ENCODE data around the gene SLC10A6. TPM values are rescaled to one million over a fixed set of nuclear protein-coding genes. Genes with fewer than 3 reads are reported as not detected.
"Not testable (repeated sequence)": the region's sequence is repeated elsewhere in the genome, so short reads cannot be mapped to it uniquely, and the experiment has no call there.

Gene SLC10A6
- total RNA-seq (2014; rRNA removed; shearing (Covaris generic)): not detected in 2 replicates
- not detected in 2 replicates for polyA plus RNA-seq (2015; cell fraction: cytosol; rRNA removed)
- polyA plus RNA-seq (2015; cell fraction: nucleus; rRNA removed): not detected in 2 replicates

GRCh38 chr4:86848732-86849619, at the start of gene SLC10A6:
Gene SLC10A6, minus strand, starts transcription at chr4:86849384. Its CDS starts 269 bp downstream, at chr4:86849115.
- DNase-seq (ENCODE audit: low read depth): no peak

- peak; percentile 36 for DNase-seq (ENCODE audit: low read depth)
Observed at GRCh38 chr4:86898562-86898961, 49.4 kb upstream of the SLC10A6 start.

- no peak for DNase-seq (ENCODE audit: low read depth)
Observed at GRCh38 chr4:86896596-86896995, 47.4 kb upstream of the SLC10A6 start.

- DNase-seq (ENCODE audit: low read depth): peak; percentile 69
Observed at GRCh38 chr4:86895692-86896488, 46.7 kb upstream of the SLC10A6 start.

- peak; percentile 72 for DNase-seq (ENCODE audit: low read depth)
Observed at GRCh38 chr4:86894455-86894854, 45.3 kb upstream of the SLC10A6 start.

- DNase-seq (ENCODE audit: low read depth): no peak
Observed at GRCh38 chr4:86893136-86893535, 44.0 kb upstream of the SLC10A6 start.

- no peak for DNase-seq (ENCODE audit: low read depth)
Observed at GRCh38 chr4:86892636-86892960, 43.4 kb upstream of the SLC10A6 start.

- peak; percentile 42 for DNase-seq (ENCODE audit: low read depth)
Observed at GRCh38 chr4:86891762-86892635, 42.8 kb upstream of the SLC10A6 start, which contains the start of gene C4orf36. Gene C4orf36, minus strand, starts transcription at chr4:86892422. Its CDS starts 902 bp downstream, at chr4:86891520.

- no peak for DNase-seq (ENCODE audit: low read depth)
Observed at GRCh38 chr4:86890790-86891189, 41.6 kb upstream of the SLC10A6 start.

- DNase-seq (ENCODE audit: low read depth): no peak
Observed at GRCh38 chr4:86879641-86880040, 30.5 kb upstream of the SLC10A6 start.

GRCh38 chr4:86878640-86879039, 29.5 kb upstream of the SLC10A6 start:
- DNase-seq (ENCODE audit: low read depth): no peak

- no peak for DNase-seq (ENCODE audit: low read depth)
Observed at GRCh38 chr4:86876894-86877685, 27.9 kb upstream of the SLC10A6 start.

- DNase-seq (ENCODE audit: low read depth): not testable (repeated sequence)
Observed at GRCh38 chr4:86875436-86875835, 26.3 kb upstream of the SLC10A6 start.

GRCh38 chr4:86872135-86872534, 23.0 kb upstream of the SLC10A6 start:
- DNase-seq (ENCODE audit: low read depth): no peak

GRCh38 chr4:86870442-86871069, 21.4 kb upstream of the SLC10A6 start:
- DNase-seq (ENCODE audit: low read depth): no peak

GRCh38 chr4:86857341-86858052, 8.3 kb upstream of the SLC10A6 start:
- peak; percentile 23 for DNase-seq (ENCODE audit: low read depth)

GRCh38 chr4:86856896-86857295, 7.7 kb upstream of the SLC10A6 start:
- no peak for DNase-seq (ENCODE audit: low read depth)

GRCh38 chr4:86855572-86855971, 6.4 kb upstream of the SLC10A6 start:
- peak; percentile 65 for DNase-seq (ENCODE audit: low read depth)

GRCh38 chr4:86853209-86853608, 4.0 kb upstream of the SLC10A6 start:
- DNase-seq (ENCODE audit: low read depth): no peak
